Esophagus muscularis mucosa (tissue), 4 donors: ENCODE measurements around the gene ZNF500. TPM values are rescaled to one million over a fixed set of nuclear protein-coding genes. Genes with fewer than 3 reads are reported as not detected.

Experiments
- DNase-seq: peaks from one replicate; pipeline ENCODE4 v3.0.0-alpha.2; 2017; ENCODE audit errors: extremely low spot score
- H3K27ac ChIP-seq, 4 donors: fragments of 200-600 bp; sonication (generic); replicated peaks in 1 of 4; 1 replicate in 3 of 4; 2 replicates in 1 of 4; pipeline ENCODE4 v1.5.1; 2016 to 2019; ENCODE audit warnings: mild to moderate bottlenecking in 1 of 4
- H3K27me3 ChIP-seq, 4 donors: fragments of 200-600 bp; sonication (generic); one replicate each; pipeline versions ENCODE4 v1.5.1 to v1.6.0; 2016 to 2019
- H3K36me3 ChIP-seq, 4 donors: fragments of 200-600 bp; sonication (generic); one replicate each; pipeline ENCODE4 v1.5.1; 2016 to 2019
- H3K4me1 ChIP-seq, 4 donors: fragments of 200-600 bp; sonication (generic); one replicate each; pipeline ENCODE4 v1.5.1; 2016 to 2019
- H3K4me3 ChIP-seq, 4 donors: fragments of 200-600 bp; sonication (generic); 1 replicate in 2 of 4; 2 replicates in 2 of 4; pipeline ENCODE4 v1.5.1; 2016 to 2019; ENCODE audit warnings: mild to moderate bottlenecking in 4 of 4, moderate library complexity in 1 of 4
- H3K9me3 ChIP-seq, 4 donors: fragments of 200-600 bp; sonication (generic); 1 replicate in 3 of 4; 2 replicates in 1 of 4; pipeline ENCODE4 v1.5.1; 2016 to 2019
- EP300 ChIP-seq: sonication (generic); formaldehyde crosslinking; IDR thresholded peaks from one replicate; pipeline ENCODE4 v1.6.1; 2017; ENCODE audit warnings: antibody characterized with exemption
- POLR2A ChIP-seq: fragments of 450-650 bp; IDR thresholded peaks from one replicate; pipeline ENCODE4 v1.6.1; 2017; ENCODE audit warnings: antibody characterized with exemption, moderate library complexity, mild to moderate bottlenecking, low read depth
- POLR2AphosphoS5 ChIP-seq, 2 donors: sonication (generic); formaldehyde crosslinking; IDR thresholded peaks; one replicate each; pipeline ENCODE4 v1.6.1; 2017; ENCODE audit warnings: antibody characterized with exemption in 2 of 2
- WGBS: methylation state at CpG from one replicate; pipeline ENCODE4 v1.1.5; 2018; 5-methylcytosine and 5-hydroxymethylcytosine counted together
- intact Hi-C: fragments of 100-400 bp; cut with DNase I; formaldehyde crosslinking; loops from one replicate; pipeline ENCODE4 v1.15.1; 2023
- total RNA-seq, 4 donors: library from RNA; depleted of rRNA; stranded (reverse); fragments of >200 nt; gene quantifications; one replicate each; pipeline versions ENCODE4 v1.1.0 to v1.2.1, GENCODE V29; 2016
- TF ChIP-seq, protein P1 (sequence below), 3 experiments: fragments of 200-600 bp in 2 of 3; fragments of 450-650 bp in 1 of 3; sonication (generic) in 2 of 3; IDR thresholded peaks; one replicate each; pipeline ENCODE4 v1.5.1; 2017 to 2019; ENCODE audit warnings: antibody characterized with exemption in 3 of 3, mild to moderate bottlenecking in 2 of 3, moderate library complexity in 1 of 3

ZNF500 gene
- total RNA-seq, 4 donors from 2014 or later, result 7.5 to 19.4 (median 13.9) TPM

DNA sequence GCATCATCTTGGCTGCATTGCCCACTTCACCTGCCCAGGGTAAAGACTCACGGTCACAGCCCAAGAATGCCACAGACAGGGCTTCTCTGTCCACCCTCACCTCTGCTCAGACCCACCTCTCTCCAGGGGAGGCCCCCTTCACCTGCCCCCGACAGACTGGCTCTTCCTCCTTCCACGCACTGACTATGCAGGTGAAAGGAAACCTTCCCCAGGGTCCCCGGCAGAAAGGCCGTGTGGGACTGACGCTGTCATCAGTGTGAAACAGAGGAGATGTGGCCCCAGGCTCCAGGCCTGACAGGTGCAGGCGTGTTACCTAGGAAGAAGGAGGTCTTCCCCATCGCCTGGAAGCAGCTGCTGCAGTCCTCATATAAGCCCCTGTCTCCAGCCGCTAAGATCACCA, 44.8 kb upstream of the ZNF500 start:
- 98% methylated on average over 7 of the region's 9 CpGs for WGBS
- Histone ChIP-seq H3K27me3 (no peaks in the 10 kb centered on the region), H3K9me3 (no peaks in the 10 kb centered on the region), H3K4me1 (peaks cover 21 to 40% (median 28%) of the 10 kb centered on the region in 4 donors), H3K27ac (peak overlapping the region in 3 of 4 donors; percentile 84), H3K36me3 (peaks cover 53 to 94% (median 82%) of the 10 kb centered on the region in 4 donors), H3K4me3 (no peak overlapping the region)
- DNase-seq, result no peak
- intact Hi-C loops, result no loop called here
- TF ChIP-seq, protein P1, sequence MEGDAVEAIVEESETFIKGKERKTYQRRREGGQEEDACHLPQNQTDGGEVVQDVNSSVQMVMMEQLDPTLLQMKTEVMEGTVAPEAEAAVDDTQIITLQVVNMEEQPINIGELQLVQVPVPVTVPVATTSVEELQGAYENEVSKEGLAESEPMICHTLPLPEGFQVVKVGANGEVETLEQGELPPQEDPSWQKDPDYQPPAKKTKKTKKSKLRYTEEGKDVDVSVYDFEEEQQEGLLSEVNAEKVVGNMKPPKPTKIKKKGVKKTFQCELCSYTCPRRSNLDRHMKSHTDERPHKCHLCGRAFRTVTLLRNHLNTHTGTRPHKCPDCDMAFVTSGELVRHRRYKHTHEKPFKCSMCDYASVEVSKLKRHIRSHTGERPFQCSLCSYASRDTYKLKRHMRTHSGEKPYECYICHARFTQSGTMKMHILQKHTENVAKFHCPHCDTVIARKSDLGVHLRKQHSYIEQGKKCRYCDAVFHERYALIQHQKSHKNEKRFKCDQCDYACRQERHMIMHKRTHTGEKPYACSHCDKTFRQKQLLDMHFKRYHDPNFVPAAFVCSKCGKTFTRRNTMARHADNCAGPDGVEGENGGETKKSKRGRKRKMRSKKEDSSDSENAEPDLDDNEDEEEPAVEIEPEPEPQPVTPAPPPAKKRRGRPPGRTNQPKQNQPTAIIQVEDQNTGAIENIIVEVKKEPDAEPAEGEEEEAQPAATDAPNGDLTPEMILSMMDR (IDR thresholded peaks at IDR 0.05), result no peak
- TF ChIP-seq EP300, result no peak
- TF ChIP-seq POLR2AphosphoS5 (IDR thresholded peaks at IDR 0.05), result no peak
- TF ChIP-seq POLR2A, result no peak

GRCh38 chr16:4811242-4811641, 44.3 kb upstream of the ZNF500 start:
- peaks cover 53 to 93% (median 83%) of the 10 kb centered on the region in 4 donors for H3K36me3 ChIP-seq
- WGBS, result 91% methylated on average over 3 of the region's 3 CpGs
- H3K4me1 ChIP-seq, result peaks cover 21 to 40% (median 28%) of the 10 kb centered on the region in 4 donors
- TF ChIP-seq POLR2A, result no peak
- no peak overlapping the region for H3K4me3 ChIP-seq
- intact Hi-C loops, result no loop called here
- H3K27ac ChIP-seq, result peak overlapping the region in 3 of 4 donors; percentile 18 to 84 (median 84)
- no peaks in the 10 kb centered on the region for H3K9me3 ChIP-seq
- no peak for DNase-seq
- H3K27me3 ChIP-seq, result no peaks in the 10 kb centered on the region

GRCh38 chr16:4806280-4806679, 39.3 kb upstream of the ZNF500 start:
- WGBS, result 89% methylated on average over 6 of the region's 6 CpGs
- TF ChIP-seq POLR2AphosphoS5 (IDR thresholded peaks at IDR 0.05), result no peak
- TF ChIP-seq POLR2A, result no peak
- TF ChIP-seq, protein P1 (IDR thresholded peaks at IDR 0.05), result no peak
- no peak for TF ChIP-seq EP300
- H3K9me3 ChIP-seq, result no peaks in the 10 kb centered on the region
- no peak overlapping the region for H3K27ac ChIP-seq
- intact Hi-C loops, result no loop called here
- no peaks in the 10 kb centered on the region for H3K27me3 ChIP-seq
- peaks cover 19 to 33% (median 30%) of the 10 kb centered on the region in 4 donors for H3K4me1 ChIP-seq
- no peak overlapping the region for H3K4me3 ChIP-seq
- H3K36me3 ChIP-seq, result peaks cover 37 to 73% (median 67%) of the 10 kb centered on the region in 4 donors
- DNase-seq, result no peak

GRCh38 chr16:4805231-4805630, 38.3 kb upstream of the ZNF500 start:
- 85% methylated on average over 11 of the region's 11 CpGs for WGBS

More at GRCh38 chr16:4805231-4805630, 38.3 kb upstream of the ZNF500 start:
- no peak for DNase-seq
- H3K9me3 ChIP-seq, result no peaks in the 10 kb centered on the region
- TF ChIP-seq POLR2AphosphoS5 (IDR thresholded peaks at IDR 0.05) (peak in 1 of 2 donors; percentile 26), EP300 (no peak), POLR2A (no peak)
- TF ChIP-seq, protein P1 (IDR thresholded peaks at IDR 0.05), result peak in 1 of 3 experiments; percentile 23
- peaks cover 31 to 71% (median 57%) of the 10 kb centered on the region in 4 donors for H3K36me3 ChIP-seq
- peak overlapping the region in 3 of 4 donors; percentile 87 to 93 (median 92) for H3K27ac ChIP-seq
- peaks cover 28 to 43% (median 41%) of the 10 kb centered on the region in 4 donors for H3K4me1 ChIP-seq
- intact Hi-C loops, result no loop called here
- no peak overlapping the region for H3K4me3 ChIP-seq
- no peaks in the 10 kb centered on the region for H3K27me3 ChIP-seq
